CD4-positive, alpha-beta memory T cell (primary cell): ENCODE measurements around the gene SLC37A1. TPM values are rescaled to one million over a fixed set of nuclear protein-coding genes. Genes with fewer than 3 reads are reported as not detected.
A peak's percentile ranks its signal among the peaks of the same experiment; 100 is the strongest.

ENCODE experiments used
- CTCF ChIA-PET: fragments of 350-600 bp; sonication (Branson Sonifier 250); formaldehyde crosslinking; loops from one replicate; lab custom pipeline; 2021; ENCODE audit warnings: inconsistent platforms; ENCODE audit not compliant: partially characterized antibody; lab: Charles Lee
- POLR2A ChIA-PET: fragments of 350-600 bp; sonication (Branson Sonifier 250); formaldehyde crosslinking; loops from one replicate; lab custom pipeline; 2021; ENCODE audit not compliant: partially characterized antibody; lab: Charles Lee
- DNase-seq, 5 donors: peaks; one replicate each; pipeline versions ENCODE4 v3.0.0 to v3.0.0-alpha.2; 2020 to 2022; ENCODE audit warnings: mixed read lengths in 1 of 5
- H3K27ac ChIP-seq: one replicate; pipeline ENCODE4 v1.7.0; 2013; ENCODE audit warnings: low read depth, low read length
- H3K27me3 ChIP-seq: 2 replicates; pipeline ENCODE4 v1.7.0; 2013; ENCODE audit warnings: mild to moderate bottlenecking, low read length, moderate library complexity; ENCODE audit not compliant: insufficient read depth
- H3K36me3 ChIP-seq: 2 replicates; pipeline ENCODE4 v1.7.0; 2013; ENCODE audit warnings: mild to moderate bottlenecking, low read length, moderate library complexity; ENCODE audit not compliant: insufficient read depth
- H3K4me1 ChIP-seq: 2 replicates; pipeline ENCODE4 v1.7.0; 2013; ENCODE audit warnings: mild to moderate bottlenecking, low read length, moderate library complexity; ENCODE audit not compliant: insufficient read depth
- H3K4me3 ChIP-seq, 2 donors: one replicate each; pipeline ENCODE4 v1.7.0; 2013; ENCODE audit warnings: low read length in 2 of 2, mild to moderate bottlenecking in 1 of 2
- H3K9me3 ChIP-seq, 2 donors: one replicate each; pipeline ENCODE4 v1.7.0; 2013; ENCODE audit warnings: low read length in 2 of 2, control low read depth in 1 of 2; ENCODE audit not compliant: control insufficient read depth in 1 of 2
- H3K27ac Mint-ChIP-seq, 7 donors: one replicate each; pipeline ENCODE4 v1.8.0; 2020 to 2021; ENCODE audit warnings: mixed read lengths in 7 of 7, mild to moderate bottlenecking in 6 of 7, inconsistent platforms in 3 of 7, moderate library complexity in 3 of 7
- H3K27me3 Mint-ChIP-seq, 2 donors: one replicate each; pipeline ENCODE4 v1.8.0; 2020 to 2021; ENCODE audit warnings: mixed read lengths in 2 of 2
- H3K36me3 Mint-ChIP-seq, 2 donors: one replicate each; pipeline ENCODE4 v1.8.0; 2020 to 2021; ENCODE audit warnings: mixed read lengths in 2 of 2, inconsistent platforms in 1 of 2, mild to moderate bottlenecking in 1 of 2
- H3K4me1 Mint-ChIP-seq, 4 donors: one replicate each; pipeline ENCODE4 v1.8.0; 2020 to 2021; ENCODE audit warnings: mixed read lengths in 4 of 4, mild to moderate bottlenecking in 1 of 4
- H3K4me3 Mint-ChIP-seq, 8 donors: one replicate each; pipeline ENCODE4 v1.8.0; 2020 to 2021; ENCODE audit warnings: mixed read lengths in 8 of 8, mild to moderate bottlenecking in 7 of 8, moderate library complexity in 6 of 8, inconsistent platforms in 3 of 8
- H3K9me3 Mint-ChIP-seq, 8 donors: one replicate each; pipeline ENCODE4 v1.8.0; 2020 to 2021; ENCODE audit warnings: mixed read lengths in 8 of 8, mild to moderate bottlenecking in 5 of 8, inconsistent platforms in 3 of 8, moderate library complexity in 1 of 8
- intact Hi-C: fragments of 100-400 bp; cut with micrococcal nuclease; formaldehyde crosslinking; loops from one replicate; pipeline ENCODE4 v1.15.1; 2023
- polyA plus RNA-seq, 2 donors: library from polyadenylated mRNA; unstranded; fragments of 300-500 nt; fragmentation: Illumina TruSeq; gene quantifications; one replicate each; pipeline ENCODE4 v1.2.3, GENCODE V29; 2021
- total RNA-seq, 2 experiments: library from RNA; stranded (reverse); gene quantifications; one replicate each; pipeline ENCODE4 v1.2.3, GENCODE V29; 2021

SLC37A1 gene
- total and polyA plus RNA-seq, 4 experiments from 2014 or later = 4.7 to 18.5 (median 12.6) TPM

GRCh38 chr21:42480736-42481135 lies 32.9 kb upstream of the SLC37A1 start:
- H3K4me3 Mint-ChIP-seq = no peak overlapping the region
- intact Hi-C loops = no loop called here
- H3K36me3 Mint-ChIP-seq = no peaks in the 10 kb centered on the region
- H3K4me1 Mint-ChIP-seq = no peaks in the 10 kb centered on the region
- Histone ChIP-seq H3K4me3 (no peak overlapping the region), H3K9me3 (no peaks in the 10 kb centered on the region), H3K27me3 (no peaks in the 10 kb centered on the region), H3K27ac (no peak overlapping the region), H3K36me3 (no peaks in the 10 kb centered on the region), H3K4me1 (no peaks in the 10 kb centered on the region)
- POLR2A ChIA-PET = no interaction called here
- CTCF ChIA-PET = no interaction called here
- H3K27ac Mint-ChIP-seq = no peak overlapping the region
- no peak for DNase-seq
- peaks cover 1 to 5% of the 10 kb centered on the region in 2 donors for H3K27me3 Mint-ChIP-seq
- H3K9me3 Mint-ChIP-seq = no peaks in the 10 kb centered on the region

DNA sequence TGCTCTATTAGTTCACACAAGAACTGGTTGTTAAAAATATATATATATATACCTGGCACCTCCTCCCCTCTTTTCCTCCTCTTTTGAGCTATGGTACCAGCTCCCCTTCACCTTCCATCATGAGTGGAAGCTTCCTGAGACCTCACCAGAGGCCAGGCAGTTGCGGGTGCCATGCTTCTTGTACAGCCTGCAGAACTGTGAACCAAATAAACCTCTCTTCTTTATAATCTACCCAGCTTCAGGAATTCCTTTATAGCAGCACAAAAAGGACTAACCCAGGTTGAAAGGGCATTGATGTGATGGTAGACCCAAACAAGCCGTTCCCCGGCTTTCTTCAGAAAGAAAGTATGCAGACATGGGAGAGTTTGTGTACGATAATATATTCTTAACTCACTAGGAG lies 32.5 kb upstream of the SLC37A1 start:
- ChIA-PET CTCF (no interaction called here), POLR2A (no interaction called here)
- Histone ChIP-seq H3K27ac (no peak overlapping the region), H3K4me1 (no peaks in the 10 kb centered on the region), H3K36me3 (no peaks in the 10 kb centered on the region), H3K4me3 (no peak overlapping the region), H3K9me3 (no peaks in the 10 kb centered on the region), H3K27me3 (no peaks in the 10 kb centered on the region)
- Mint-ChIP-seq H3K27me3 (peaks cover 1 to 8% of the 10 kb centered on the region in 2 donors), H3K27ac (no peak overlapping the region), H3K4me1 (no peaks in the 10 kb centered on the region), H3K36me3 (no peaks in the 10 kb centered on the region), H3K9me3 (no peaks in the 10 kb centered on the region), H3K4me3 (no peak overlapping the region)
- intact Hi-C loops = no loop called here
- no peak for DNase-seq

- Mint-ChIP-seq H3K9me3 (peaks cover 0 to 3% (median 0%) of the 10 kb centered on the region in 8 donors), H3K4me3 (no peak overlapping the region), H3K36me3 (no peaks in the 10 kb centered on the region), H3K27ac (no peak overlapping the region), H3K4me1 (no peaks in the 10 kb centered on the region), H3K27me3 (peaks cover 16 to 17% of the 10 kb centered on the region in 2 donors)
- no peak overlapping the region for H3K4me3 ChIP-seq
- no peaks in the 10 kb centered on the region for H3K9me3 ChIP-seq
- no peaks in the 10 kb centered on the region for H3K27me3 ChIP-seq
- no peak for DNase-seq
- POLR2A ChIA-PET = no interaction called here
- intact Hi-C loops = no loop called here
- CTCF ChIA-PET = no interaction called here
- no peak overlapping the region for H3K27ac ChIP-seq
- H3K36me3 ChIP-seq = no peaks in the 10 kb centered on the region
- no peaks in the 10 kb centered on the region for H3K4me1 ChIP-seq
Measured at GRCh38 chr21:42484966-42485365, 28.7 kb upstream of the SLC37A1 start.

DNA sequence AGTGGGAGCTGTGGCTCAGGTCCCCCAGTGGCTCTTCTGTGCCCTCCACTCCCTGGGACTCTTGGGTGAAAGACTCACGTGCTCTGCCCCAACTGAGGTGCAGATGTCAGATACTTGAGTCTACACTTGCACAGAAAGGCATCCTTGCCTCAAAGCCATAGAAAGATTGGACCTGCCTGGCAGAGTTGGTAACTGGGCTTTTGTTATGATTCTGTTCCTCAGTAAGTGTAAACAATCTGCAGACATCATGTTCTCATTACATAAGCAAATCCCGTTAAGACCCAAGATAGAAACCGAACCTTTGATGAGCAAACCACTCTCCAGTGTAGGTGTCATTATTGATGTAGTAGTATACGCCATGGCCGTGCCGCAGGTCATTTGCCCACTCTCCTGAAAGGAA lies 27.6 kb upstream of the SLC37A1 start:
- no peaks in the 10 kb centered on the region for H3K9me3 ChIP-seq
- intact Hi-C loops = no loop called here
- peaks cover 17 to 19% of the 10 kb centered on the region in 2 donors for H3K27me3 Mint-ChIP-seq
- no peaks in the 10 kb centered on the region for H3K36me3 ChIP-seq
- H3K9me3 Mint-ChIP-seq = peaks cover 0 to 3% (median 0%) of the 10 kb centered on the region in 8 donors
- no peak overlapping the region for H3K27ac ChIP-seq
- no peak overlapping the region for H3K4me3 ChIP-seq
- DNase-seq = no peak
- ChIA-PET CTCF (no interaction called here), POLR2A (no interaction called here)
- peak overlapping the region in 1 of 7 donors; percentile 59 for H3K27ac Mint-ChIP-seq
- no peak overlapping the region for H3K4me3 Mint-ChIP-seq
- H3K4me1 Mint-ChIP-seq = no peaks in the 10 kb centered on the region
- no peaks in the 10 kb centered on the region for H3K27me3 ChIP-seq
- H3K36me3 Mint-ChIP-seq = no peaks in the 10 kb centered on the region
- H3K4me1 ChIP-seq = no peaks in the 10 kb centered on the region

- POLR2A ChIA-PET = no interaction called here
- Histone ChIP-seq H3K4me1 (no peaks in the 10 kb centered on the region), H3K27ac (no peak overlapping the region), H3K36me3 (no peaks in the 10 kb centered on the region), H3K27me3 (no peaks in the 10 kb centered on the region), H3K4me3 (no peak overlapping the region), H3K9me3 (no peaks in the 10 kb centered on the region)
- DNase-seq = no peak
- peaks cover 17 to 19% of the 10 kb centered on the region in 2 donors for H3K27me3 Mint-ChIP-seq
- H3K27ac Mint-ChIP-seq = peak overlapping the region in 1 of 7 donors; percentile 59
- CTCF ChIA-PET = no interaction called here
- H3K4me3 Mint-ChIP-seq = no peak overlapping the region
- intact Hi-C loops = no loop called here
- H3K9me3 Mint-ChIP-seq = peaks cover 0 to 3% (median 0%) of the 10 kb centered on the region in 8 donors
- no peaks in the 10 kb centered on the region for H3K36me3 Mint-ChIP-seq
- no peaks in the 10 kb centered on the region for H3K4me1 Mint-ChIP-seq
Measured at GRCh38 chr21:42486531-42486930, 27.1 kb upstream of the SLC37A1 start.

DNA sequence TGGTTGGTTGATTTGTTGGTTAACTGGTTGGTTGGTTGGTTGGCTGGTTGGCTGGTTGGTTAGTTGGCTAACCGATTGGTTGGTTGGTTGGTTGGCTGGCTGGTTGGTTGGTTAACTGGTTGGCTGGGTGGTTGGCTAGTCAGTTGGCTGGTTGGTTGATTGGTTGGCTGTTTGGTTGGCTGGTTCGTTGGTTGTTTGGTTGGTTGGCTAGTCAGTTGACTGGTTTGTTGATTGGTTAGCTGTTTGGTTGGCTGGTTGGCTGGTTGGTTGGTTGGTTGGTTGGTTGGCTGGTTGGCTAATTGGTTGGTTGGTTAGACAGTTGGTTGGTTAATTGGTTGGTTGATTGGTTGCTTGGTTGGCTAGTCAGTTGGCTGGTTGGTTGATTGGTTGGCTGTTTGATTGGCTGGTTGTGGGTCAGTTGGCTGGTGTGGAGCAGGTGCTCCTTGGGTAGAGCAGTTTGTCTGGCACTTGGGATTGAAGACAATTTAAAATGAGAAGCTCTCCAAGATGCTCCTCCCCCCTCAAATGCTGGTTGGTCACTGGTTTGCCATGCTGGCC lies 24.6 kb upstream of the SLC37A1 start:
- H3K4me1 Mint-ChIP-seq = peaks cover 0 to 2% (median 0%) of the 10 kb centered on the region in 4 donors
- ChIA-PET CTCF (no interaction called here), POLR2A (no interaction called here)
- H3K4me1 ChIP-seq = no peaks in the 10 kb centered on the region
- no peaks in the 10 kb centered on the region for H3K27me3 ChIP-seq
- no peaks in the 10 kb centered on the region for H3K36me3 Mint-ChIP-seq
- peaks cover 16% of the 10 kb centered on the region in 2 donors for H3K27me3 Mint-ChIP-seq
- no peaks in the 10 kb centered on the region for H3K9me3 ChIP-seq
- H3K4me3 Mint-ChIP-seq = no peak overlapping the region
- intact Hi-C loops = no loop called here
- H3K9me3 Mint-ChIP-seq = peaks cover 0 to 3% (median 0%) of the 10 kb centered on the region in 8 donors
- DNase-seq = no peak
- no peak overlapping the region for H3K4me3 ChIP-seq
- H3K36me3 ChIP-seq = no peaks in the 10 kb centered on the region
- no peak overlapping the region for H3K27ac ChIP-seq
- H3K27ac Mint-ChIP-seq = no peak overlapping the region

- no peak for DNase-seq
- Histone ChIP-seq H3K36me3 (no peaks in the 10 kb centered on the region), H3K27ac (no peak overlapping the region), H3K4me3 (no peak overlapping the region), H3K9me3 (no peaks in the 10 kb centered on the region), H3K27me3 (no peaks in the 10 kb centered on the region), H3K4me1 (no peaks in the 10 kb centered on the region)
- Mint-ChIP-seq H3K27me3 (peaks cover 16% of the 10 kb centered on the region in 2 donors), H3K36me3 (no peaks in the 10 kb centered on the region), H3K9me3 (peaks cover 0 to 3% (median 0%) of the 10 kb centered on the region in 8 donors), H3K4me1 (peaks cover 0 to 2% (median 0%) of the 10 kb centered on the region in 4 donors), H3K4me3 (no peak overlapping the region), H3K27ac (no peak overlapping the region)
- CTCF ChIA-PET = no interaction called here
- intact Hi-C loops = loop anchor here (10.0 kb wide), 1 partner anchor 405 kb away; the partner anchor contains the start of gene NDUFV3
- POLR2A ChIA-PET = no interaction called here
Measured at GRCh38 chr21:42489991-42490390, 23.7 kb upstream of the SLC37A1 start.
